Subcutaneous adipose tissue (tissue), 4 donors: ENCODE data around the gene SLC43A3. TPM values are rescaled to one million over a fixed set of nuclear protein-coding genes. Genes with fewer than 3 reads are reported as not detected.

Experiments
- CTCF ChIP-seq: fragments of 450-650 bp; IDR thresholded peaks from one replicate; pipeline ENCODE4 v1.5.1; 2016; ENCODE audit warnings: low read depth, mild to moderate bottlenecking, control low read depth, antibody characterized with exemption, moderate library complexity
- total RNA-seq, 4 donors: library from RNA; depleted of rRNA; stranded (reverse); fragments of >200 nt; gene quantifications; one replicate each; pipeline ENCODE4 v1.1.0, GENCODE V29; 2016

Gene SLC43A3
- total RNA-seq, 4 donors from 2014 or later: 50.1 to 108 (median 80.2) TPM

- no peak for TF ChIP-seq CTCF
These were observed 37.0 kb upstream of the SLC43A3 start for GRCh38 chr11:57463671-57464538.

- TF ChIP-seq CTCF: no peak
These were observed 35.7 kb upstream of the SLC43A3 start for GRCh38 chr11:57462597-57462996.

GRCh38 chr11:57461841-57462489 is 35.0 kb upstream of the SLC43A3 start:
- TF ChIP-seq CTCF: no peak

GRCh38 chr11:57460758-57461749 is 34.1 kb upstream of the SLC43A3 start:
- no peak for TF ChIP-seq CTCF

- TF ChIP-seq CTCF: no peak
These were observed 33.3 kb upstream of the SLC43A3 start, which contains the start of gene RTN4RL2 for GRCh38 chr11:57460022-57460757. Gene RTN4RL2 (plus strand): TSS chr11:57460528. CDS start chr11:57460866, 338 bp downstream.

- no peak for TF ChIP-seq CTCF
These were observed 32.5 kb upstream of the SLC43A3 start for GRCh38 chr11:57459164-57460021.
